AG09309 (cell line): ENCODE results near the gene APOBEC3F.

Source experiments
- DNase-seq: peaks from one replicate; pipeline ENCODE4 v3.0.0-alpha.2; 2010; ENCODE audit warnings: low read depth
- H3K4me3 ChIP-seq: 2 replicates; pipeline ENCODE4 v1.5.1; 2011; ENCODE audit warnings: mild to moderate bottlenecking, low read depth, low read length, moderate library complexity; ENCODE audit not compliant: control insufficient read depth
- TF ChIP-seq, protein P1 (sequence below): IDR thresholded peaks from 2 replicates; pipeline ENCODE4 v1.5.1; 2011; ENCODE audit warnings: mild to moderate bottlenecking, low read depth, low read length, inconsistent platforms; ENCODE audit not compliant: insufficient read depth, control insufficient read depth; ENCODE audit errors: missing control alignments

APOBEC3F gene

DNA sequence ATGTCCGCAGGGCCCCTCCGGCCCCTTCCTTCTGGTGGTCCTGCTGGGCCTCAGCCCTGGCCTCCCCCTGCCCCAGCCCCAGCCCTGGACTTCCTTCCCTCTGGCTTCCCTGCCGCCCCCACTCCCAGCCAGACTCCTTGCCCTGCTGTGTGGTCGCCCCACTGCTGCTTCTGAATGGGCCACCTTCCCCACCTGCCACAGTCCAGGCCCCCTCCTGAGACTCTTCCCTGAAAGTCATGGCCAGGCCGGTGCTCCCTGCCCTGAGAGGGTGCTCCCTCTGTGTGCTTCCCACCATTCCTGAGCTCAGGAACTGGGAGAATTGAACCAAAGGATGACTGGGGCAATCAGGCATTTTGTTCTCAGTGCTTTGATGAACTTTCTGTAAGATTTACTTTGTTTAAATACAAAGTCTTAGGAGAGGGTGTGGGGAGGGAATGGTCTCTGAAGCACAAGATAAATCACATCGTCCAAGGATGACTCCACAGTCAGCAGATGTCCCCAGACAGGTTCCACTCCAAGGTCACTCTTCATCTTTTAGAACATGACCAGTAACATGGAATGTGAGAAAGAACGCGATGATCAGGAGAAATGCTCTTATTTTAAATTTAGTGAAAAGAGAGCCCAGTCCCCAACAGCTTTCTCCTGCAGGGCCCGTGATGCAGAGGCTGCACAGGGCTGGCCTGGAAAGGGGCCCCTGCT, 19.0 kb upstream of the APOBEC3F start:
- TF ChIP-seq, protein P1, sequence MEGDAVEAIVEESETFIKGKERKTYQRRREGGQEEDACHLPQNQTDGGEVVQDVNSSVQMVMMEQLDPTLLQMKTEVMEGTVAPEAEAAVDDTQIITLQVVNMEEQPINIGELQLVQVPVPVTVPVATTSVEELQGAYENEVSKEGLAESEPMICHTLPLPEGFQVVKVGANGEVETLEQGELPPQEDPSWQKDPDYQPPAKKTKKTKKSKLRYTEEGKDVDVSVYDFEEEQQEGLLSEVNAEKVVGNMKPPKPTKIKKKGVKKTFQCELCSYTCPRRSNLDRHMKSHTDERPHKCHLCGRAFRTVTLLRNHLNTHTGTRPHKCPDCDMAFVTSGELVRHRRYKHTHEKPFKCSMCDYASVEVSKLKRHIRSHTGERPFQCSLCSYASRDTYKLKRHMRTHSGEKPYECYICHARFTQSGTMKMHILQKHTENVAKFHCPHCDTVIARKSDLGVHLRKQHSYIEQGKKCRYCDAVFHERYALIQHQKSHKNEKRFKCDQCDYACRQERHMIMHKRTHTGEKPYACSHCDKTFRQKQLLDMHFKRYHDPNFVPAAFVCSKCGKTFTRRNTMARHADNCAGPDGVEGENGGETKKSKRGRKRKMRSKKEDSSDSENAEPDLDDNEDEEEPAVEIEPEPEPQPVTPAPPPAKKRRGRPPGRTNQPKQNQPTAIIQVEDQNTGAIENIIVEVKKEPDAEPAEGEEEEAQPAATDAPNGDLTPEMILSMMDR: no peak
- DNase-seq: no peak
- H3K4me3 ChIP-seq: peak overlapping the region; percentile 39

DNA sequence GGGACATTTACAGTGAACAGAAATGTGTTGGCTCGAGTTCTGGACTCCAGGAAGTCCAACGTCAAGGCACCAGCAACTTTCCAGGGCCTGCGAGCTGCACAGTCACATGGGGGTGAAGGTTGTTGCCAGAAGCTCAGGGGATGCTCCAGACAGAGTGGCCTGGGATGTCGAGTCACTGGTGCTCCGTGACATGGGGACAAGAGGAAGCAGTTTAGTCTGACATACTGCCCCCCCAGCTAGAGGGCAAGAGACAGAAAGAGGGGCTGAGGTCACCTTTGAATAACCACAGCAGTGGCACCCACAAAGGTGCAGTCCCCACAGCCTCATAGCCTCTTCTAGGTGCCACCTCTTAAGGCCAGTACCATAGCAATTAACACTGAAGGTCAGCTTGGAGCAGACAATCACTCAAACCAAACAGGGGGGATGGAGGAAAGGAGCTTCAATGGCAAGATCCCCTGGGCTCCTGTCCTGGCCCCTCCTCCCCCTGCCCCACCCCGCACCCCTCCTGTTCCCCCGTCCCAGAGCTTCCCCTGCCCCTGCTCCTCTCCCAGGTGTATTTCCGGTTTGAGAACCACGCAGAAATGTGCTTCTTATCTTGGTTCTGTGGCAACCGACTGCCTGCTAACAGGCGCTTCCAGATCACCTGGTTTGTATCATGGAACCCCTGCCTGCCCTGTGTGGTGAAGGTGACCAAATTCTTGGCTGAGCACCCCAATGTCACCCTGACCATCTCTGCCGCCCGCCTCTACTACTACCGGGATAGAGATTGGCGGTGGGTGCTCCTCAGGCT, 15.9 kb upstream of the APOBEC3F start:
- TF ChIP-seq, protein P1: no peak
- H3K4me3 ChIP-seq: no peak overlapping the region
- DNase-seq: no peak

DNA sequence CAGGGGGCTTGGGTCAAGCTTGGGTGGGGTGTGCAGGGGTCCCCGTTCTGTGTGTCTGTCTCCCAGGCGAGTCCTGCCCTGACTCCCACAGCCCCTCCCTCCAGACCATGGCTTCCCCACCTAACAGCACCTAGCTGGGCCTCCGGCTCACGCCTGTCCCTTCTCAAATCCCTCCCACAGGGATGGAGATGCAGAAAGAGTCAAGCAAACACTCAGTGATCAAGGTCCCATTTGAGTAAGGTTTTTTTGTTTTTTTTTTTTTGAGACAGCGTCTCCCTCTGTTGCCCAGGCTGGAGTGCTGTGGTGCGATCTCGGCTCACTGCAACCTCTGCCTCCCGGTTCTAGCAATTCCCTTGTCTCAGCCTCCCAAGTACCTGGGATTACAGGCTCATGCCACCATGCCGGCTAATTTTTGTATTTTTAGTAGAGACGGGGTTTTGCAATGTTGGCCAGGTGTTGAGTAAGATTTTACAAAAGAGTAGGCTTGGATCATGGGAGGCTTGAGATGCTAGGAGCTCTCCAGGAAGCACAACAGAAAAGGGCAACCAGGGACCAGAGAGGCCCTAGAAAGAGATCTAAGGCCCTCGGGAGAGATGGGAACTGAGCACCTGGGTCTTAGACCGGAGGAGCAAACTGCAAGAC, 14.0 kb upstream of the APOBEC3F start:
- no peak overlapping the region for H3K4me3 ChIP-seq
- no peak for DNase-seq
- TF ChIP-seq, protein P1: no peak

DNA sequence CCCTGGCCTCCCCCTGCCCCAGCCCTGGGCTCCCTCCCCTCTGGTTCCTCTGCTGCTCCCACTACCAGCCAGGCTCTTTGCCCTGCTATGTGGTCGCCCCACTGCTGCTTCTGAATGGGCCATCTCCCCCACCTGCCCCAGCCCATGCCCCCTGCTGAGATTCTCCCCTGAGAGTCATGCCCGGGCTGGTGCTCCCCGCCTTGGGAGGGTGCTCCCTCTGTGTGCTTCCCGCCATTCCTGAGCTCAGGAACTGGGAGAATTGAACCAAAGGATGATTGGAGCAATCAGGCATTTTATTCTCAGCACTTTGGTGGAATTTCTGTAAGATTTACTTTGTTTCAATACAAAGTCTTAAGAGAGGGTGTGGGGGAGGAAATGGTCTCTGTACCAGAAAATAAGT, 12.9 kb upstream of the APOBEC3F start:
- no peak for DNase-seq
- no peak overlapping the region for H3K4me3 ChIP-seq
- TF ChIP-seq, protein P1: no peak

DNA sequence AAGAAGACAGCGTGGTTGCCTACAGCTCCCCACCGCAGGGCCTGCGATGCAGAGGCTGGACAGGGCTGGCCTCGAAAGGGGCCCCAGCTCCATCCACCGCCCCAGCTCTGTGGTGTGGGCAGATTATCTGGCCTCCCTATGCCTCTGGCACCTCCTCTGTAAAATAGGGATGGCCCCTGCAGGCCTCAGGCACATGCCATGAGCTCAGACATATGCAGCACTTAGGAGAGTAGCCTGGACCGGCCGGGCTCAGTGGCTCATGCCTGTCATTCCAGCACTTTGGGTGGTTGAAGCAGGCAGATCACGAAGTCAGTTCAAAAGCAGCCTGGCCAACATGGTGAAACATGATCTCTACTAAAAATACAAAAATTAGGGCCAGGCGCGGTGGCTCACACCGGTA, 12.4 kb upstream of the APOBEC3F start:
- no peak for DNase-seq
- no peak overlapping the region for H3K4me3 ChIP-seq
- TF ChIP-seq, protein P1: no peak

DNA sequence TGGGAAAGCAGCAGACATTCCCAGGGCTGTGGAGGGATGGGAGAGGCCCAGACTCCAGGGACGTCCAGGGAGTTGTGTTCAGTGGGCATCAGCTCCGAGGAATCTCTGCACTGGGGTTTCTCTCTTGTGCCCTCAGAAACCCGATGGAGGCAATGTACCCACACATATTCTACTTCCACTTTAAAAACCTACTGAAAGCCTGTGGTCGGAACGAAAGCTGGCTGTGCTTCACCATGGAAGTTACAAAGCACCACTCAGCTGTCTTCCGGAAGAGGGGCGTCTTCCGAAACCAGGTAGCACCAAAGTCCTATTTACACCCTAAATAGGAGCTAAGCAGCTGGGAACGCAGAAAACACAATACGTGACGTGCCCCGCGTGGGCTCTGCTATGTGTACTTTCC, 11.4 kb upstream of the APOBEC3F start:
- TF ChIP-seq, protein P1: no peak
- DNase-seq: no peak
- no peak overlapping the region for H3K4me3 ChIP-seq
